ENCODE results near the gene FGFR3.

The FGFR3 gene

GRCh38 chr4:1770791-1771231, 22.3 kb upstream of the FGFR3 start:
- DNase-seq = no peak

GRCh38 chr4:1771555-1772305, 21.4 kb upstream of the FGFR3 start:
- no peak for DNase-seq

GRCh38 chr4:1772853-1773538, 20.1 kb upstream of the FGFR3 start:
- DNase-seq = no peak

GRCh38 chr4:1773754-1774153, 19.3 kb upstream of the FGFR3 start:
- DNase-seq = no peak

- no peak for DNase-seq
These were observed 17.2 kb upstream of the FGFR3 start for GRCh38 chr4:1775731-1776500.

- DNase-seq = no peak
These were observed 16.5 kb upstream of the FGFR3 start for GRCh38 chr4:1776521-1777161.

- DNase-seq = no peak
These were observed 15.1 kb upstream of the FGFR3 start for GRCh38 chr4:1777822-1778641.

- no peak for DNase-seq
These were observed 14.3 kb upstream of the FGFR3 start for GRCh38 chr4:1778642-1779392.

GRCh38 chr4:1779588-1780382, 13.3 kb upstream of the FGFR3 start:
- DNase-seq = no peak

- no peak for DNase-seq
These were observed 12.7 kb upstream of the FGFR3 start for GRCh38 chr4:1780435-1780834.

GRCh38 chr4:1783015-1783414, 10.1 kb upstream of the FGFR3 start:
- DNase-seq = no peak

GRCh38 chr4:1783970-1784369, 9.1 kb upstream of the FGFR3 start:
- DNase-seq = no peak

GRCh38 chr4:1784395-1784788, 8.7 kb upstream of the FGFR3 start:
- no peak for DNase-seq

GRCh38 chr4:1784789-1785591, 8.1 kb upstream of the FGFR3 start:
- DNase-seq = no peak

- no peak for DNase-seq
These were observed 7.5 kb upstream of the FGFR3 start for GRCh38 chr4:1785592-1785991.

GRCh38 chr4:1786544-1787362, 6.3 kb upstream of the FGFR3 start:
- DNase-seq = no peak

- DNase-seq = no peak
These were observed 5.5 kb upstream of the FGFR3 start for GRCh38 chr4:1787411-1788077.

GRCh38 chr4:1788254-1788973, 4.7 kb upstream of the FGFR3 start:
- DNase-seq = no peak
